Upper lobe of right lung (tissue), 1 donor: Measurements from ENCODE around the gene KCTD19. TPM values are rescaled to one million over a fixed set of nuclear protein-coding genes. Genes with fewer than 3 reads are reported as not detected.
"Not testable (repeated sequence)": the region's sequence is repeated elsewhere in the genome, so short reads cannot be mapped to it uniquely, and the experiment has no call there.

ENCODE experiments used
- ATAC-seq: fragments of 200-7000 bp; cut with Tn5 transposase; one replicate; pipeline ENCODE4 v1.9.1; 2020; ENCODE audit warnings: mild to moderate bottlenecking, moderate library complexity
- DNase-seq: peaks from one replicate; pipeline ENCODE4 v3.0.0-alpha.2; 2020
- H3K27ac ChIP-seq: fragments of 200-600 bp; one replicate; pipeline ENCODE4 v1.8.0; 2022
- H3K27me3 ChIP-seq: fragments of 200-600 bp; one replicate; pipeline ENCODE4 v1.8.0; 2022; ENCODE audit warnings: mild to moderate bottlenecking
- H3K36me3 ChIP-seq: fragments of 200-600 bp; one replicate; pipeline ENCODE4 v1.8.0; 2022
- H3K4me1 ChIP-seq: fragments of 200-600 bp; one replicate; pipeline ENCODE4 v1.8.0; 2022
- H3K4me3 ChIP-seq: fragments of 200-600 bp; one replicate; pipeline ENCODE4 v1.8.0; 2022; ENCODE audit warnings: mild to moderate bottlenecking
- H3K9me3 ChIP-seq: fragments of 200-600 bp; one replicate; pipeline ENCODE4 v1.8.0; 2022
- intact Hi-C: fragments of 100-400 bp; cut with DNase I; formaldehyde crosslinking; loops from one replicate; pipeline ENCODE4 v1.11.0; 2022
- total RNA-seq: library from RNA; stranded (reverse); fragmentation: NEBNext Ultra II Directional; extraction: Animal tissue kit (Norgen Biotek cat#: 25700); gene quantifications from one replicate; pipeline ENCODE4 v1.2.1, GENCODE V29; 2021
- TF ChIP-seq, protein P1 (sequence below): fragments of 200-600 bp; IDR thresholded peaks from one replicate; pipeline ENCODE4 v1.8.0; 2022; ENCODE audit warnings: antibody characterized with exemption
- donor health status: DM: no; HTN: yes; CAD: no; lungs with severe emphysema.

The KCTD19 gene
- total RNA-seq, 1 donor from 2014 or later = 1.4 TPM

DNA sequence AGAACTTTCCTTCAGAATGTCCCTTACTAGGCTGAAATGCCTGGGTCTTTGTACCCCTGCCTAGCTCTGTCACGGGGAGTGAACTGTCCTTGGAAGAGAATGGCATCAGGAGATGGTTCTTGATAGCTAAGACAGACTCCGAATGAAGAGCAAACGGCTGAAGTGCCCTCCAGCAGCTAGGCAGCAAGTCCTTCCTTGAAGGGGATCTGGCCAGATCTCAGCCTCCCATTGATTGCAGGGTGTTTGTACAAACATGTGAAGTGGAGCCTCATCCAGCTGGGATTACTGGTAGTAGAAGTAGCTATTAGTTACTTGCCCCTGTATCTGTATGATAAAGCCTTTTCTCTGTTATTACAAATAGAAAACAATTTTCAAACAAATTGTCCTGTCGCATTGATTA, 31.0 kb upstream of the KCTD19 start:
- Histone ChIP-seq H3K4me1 (no peaks in the 10 kb centered on the region), H3K27me3 (no peaks in the 10 kb centered on the region), H3K9me3 (no peaks in the 10 kb centered on the region), H3K4me3 (no peak overlapping the region), H3K36me3 (no peaks in the 10 kb centered on the region), H3K27ac (no peak overlapping the region)
- intact Hi-C loops = no loop called here
- no peak for DNase-seq
- TF ChIP-seq, protein P1, sequence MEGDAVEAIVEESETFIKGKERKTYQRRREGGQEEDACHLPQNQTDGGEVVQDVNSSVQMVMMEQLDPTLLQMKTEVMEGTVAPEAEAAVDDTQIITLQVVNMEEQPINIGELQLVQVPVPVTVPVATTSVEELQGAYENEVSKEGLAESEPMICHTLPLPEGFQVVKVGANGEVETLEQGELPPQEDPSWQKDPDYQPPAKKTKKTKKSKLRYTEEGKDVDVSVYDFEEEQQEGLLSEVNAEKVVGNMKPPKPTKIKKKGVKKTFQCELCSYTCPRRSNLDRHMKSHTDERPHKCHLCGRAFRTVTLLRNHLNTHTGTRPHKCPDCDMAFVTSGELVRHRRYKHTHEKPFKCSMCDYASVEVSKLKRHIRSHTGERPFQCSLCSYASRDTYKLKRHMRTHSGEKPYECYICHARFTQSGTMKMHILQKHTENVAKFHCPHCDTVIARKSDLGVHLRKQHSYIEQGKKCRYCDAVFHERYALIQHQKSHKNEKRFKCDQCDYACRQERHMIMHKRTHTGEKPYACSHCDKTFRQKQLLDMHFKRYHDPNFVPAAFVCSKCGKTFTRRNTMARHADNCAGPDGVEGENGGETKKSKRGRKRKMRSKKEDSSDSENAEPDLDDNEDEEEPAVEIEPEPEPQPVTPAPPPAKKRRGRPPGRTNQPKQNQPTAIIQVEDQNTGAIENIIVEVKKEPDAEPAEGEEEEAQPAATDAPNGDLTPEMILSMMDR = no peak
- peak; percentile 35 for ATAC-seq

DNA sequence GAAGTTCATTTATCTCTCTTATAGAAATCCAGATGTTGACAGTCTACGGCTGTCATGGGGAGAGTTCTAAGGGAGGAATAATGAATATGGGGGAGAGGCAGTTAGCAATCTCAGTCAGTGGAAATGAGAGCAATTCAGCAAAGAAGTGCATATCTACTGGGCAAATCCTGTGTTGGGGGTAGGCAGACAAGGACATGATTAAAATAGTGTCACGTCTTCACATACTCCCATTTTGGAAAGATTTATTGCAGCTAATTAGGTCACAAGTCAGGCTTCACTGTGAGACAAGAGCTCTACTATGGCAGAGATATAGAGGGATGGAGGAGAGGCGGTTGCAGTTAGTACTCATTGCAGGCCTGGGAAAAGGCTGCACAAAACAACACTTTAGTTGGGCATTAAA, 29.9 kb upstream of the KCTD19 start:
- TF ChIP-seq, protein P1 = no peak

DNA sequence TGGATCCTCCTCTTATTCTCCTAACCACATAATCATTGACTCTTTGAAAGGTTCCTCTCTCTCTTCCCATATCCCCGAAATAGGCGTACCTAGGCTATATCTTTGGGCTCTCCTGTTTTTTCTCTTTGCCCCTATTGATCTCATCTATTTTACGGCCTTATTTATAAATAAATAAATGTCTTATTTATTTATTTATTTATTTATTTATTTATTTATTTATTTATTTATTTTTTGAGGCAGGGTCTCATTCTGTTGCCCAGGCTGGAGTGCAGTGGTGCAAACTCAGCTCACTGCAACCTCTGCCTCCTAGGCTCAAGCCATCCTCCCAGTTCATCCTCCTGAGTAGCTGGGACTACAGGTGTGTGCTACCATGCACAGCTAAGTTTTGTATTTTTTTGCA, 25.9 kb upstream of the KCTD19 start:
- intact Hi-C loops, H3K36me3 ChIP-seq, H3K9me3 ChIP-seq, H3K27ac ChIP-seq, H3K4me3 ChIP-seq, ATAC-seq, DNase-seq, H3K27me3 ChIP-seq, H3K4me1 ChIP-seq: not testable (repeated sequence)

More for the DNA sequence above, 29.9 kb upstream of the KCTD19 start:
- Histone ChIP-seq H3K27ac (no peak overlapping the region), H3K27me3 (no peaks in the 10 kb centered on the region), H3K9me3 (no peaks in the 10 kb centered on the region), H3K4me3 (no peak overlapping the region), H3K36me3 (no peaks in the 10 kb centered on the region), H3K4me1 (no peaks in the 10 kb centered on the region)
- no peak for ATAC-seq
- no peak for DNase-seq
- intact Hi-C loops = no loop called here

DNA sequence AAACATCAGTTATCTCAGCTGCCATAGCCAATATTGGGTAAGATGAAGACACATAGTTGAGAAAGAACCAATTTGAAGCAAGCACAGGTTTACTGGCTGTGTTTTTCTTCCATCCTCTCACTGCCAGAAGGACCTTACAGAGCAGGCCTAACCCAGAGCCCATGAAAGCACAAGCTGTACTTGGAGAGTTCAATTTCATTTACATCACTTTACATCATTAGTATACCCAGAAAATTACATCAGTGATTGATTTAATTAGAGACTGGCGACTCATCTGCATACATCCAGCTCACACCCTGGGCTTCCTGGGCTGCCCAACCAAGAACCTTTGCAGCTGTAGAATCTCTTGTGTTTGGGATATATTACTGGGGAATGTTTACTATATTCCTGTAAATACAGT, 23.8 kb upstream of the KCTD19 start:
- H3K27me3 ChIP-seq = no peaks in the 10 kb centered on the region
- no peak overlapping the region for H3K27ac ChIP-seq
- H3K9me3 ChIP-seq = no peaks in the 10 kb centered on the region
- TF ChIP-seq, protein P1 = no peak
- no peak overlapping the region for H3K4me3 ChIP-seq
- no peak for ATAC-seq
- intact Hi-C loops = no loop called here
- H3K4me1 ChIP-seq = peaks cover 6% of the 10 kb centered on the region
- H3K36me3 ChIP-seq = no peaks in the 10 kb centered on the region
- DNase-seq = no peak

DNA sequence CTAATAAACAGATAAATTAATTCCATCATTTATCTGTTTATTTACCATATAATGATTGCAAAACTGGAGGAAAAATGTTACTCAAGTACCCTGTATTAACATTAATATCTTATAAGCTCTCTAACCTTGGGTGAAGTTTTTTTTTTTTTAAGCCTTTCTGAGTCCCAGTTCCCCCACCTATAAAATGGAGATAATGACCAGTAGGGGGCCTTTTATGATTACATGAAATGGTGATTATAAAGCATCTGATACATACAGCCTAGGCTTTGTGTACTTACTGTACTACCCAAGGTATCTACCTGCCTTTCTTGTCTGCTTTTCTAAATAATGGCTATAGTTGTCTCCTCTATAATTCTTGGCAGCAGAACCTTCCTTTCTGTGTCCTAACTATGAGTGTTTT, 22.6 kb upstream of the KCTD19 start:
- no peak for DNase-seq
- H3K27me3 ChIP-seq = no peaks in the 10 kb centered on the region
- intact Hi-C loops = no loop called here
- H3K4me3 ChIP-seq = no peak overlapping the region
- no peak overlapping the region for H3K27ac ChIP-seq
- no peaks in the 10 kb centered on the region for H3K9me3 ChIP-seq
- TF ChIP-seq, protein P1 = peak; percentile 57
- peak; percentile 74 for ATAC-seq
- H3K36me3 ChIP-seq = no peaks in the 10 kb centered on the region
- H3K4me1 ChIP-seq = peaks cover 6% of the 10 kb centered on the region

DNA sequence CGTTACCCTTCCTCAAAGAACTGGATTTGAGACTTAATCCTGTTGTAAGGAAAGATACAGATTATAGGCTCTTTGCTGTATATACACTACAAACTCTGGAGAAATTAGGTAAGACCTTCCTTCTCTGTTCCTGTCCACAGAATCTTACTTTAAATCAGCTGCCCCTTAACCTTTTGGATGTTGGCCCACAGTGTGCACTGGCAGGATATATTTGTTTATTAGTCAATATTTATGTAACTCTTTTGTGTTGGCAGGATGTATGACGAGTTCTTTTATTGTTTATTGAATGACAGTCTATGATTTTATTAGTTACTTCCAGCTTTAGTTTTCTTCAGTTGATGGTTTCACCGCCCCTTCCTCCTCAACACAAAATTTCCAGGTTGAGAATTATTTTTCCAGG, 19.8 kb upstream of the KCTD19 start:
- TF ChIP-seq, protein P1 = no peak
- Histone ChIP-seq H3K27me3 (no peaks in the 10 kb centered on the region), H3K4me3 (no peak overlapping the region), H3K4me1 (peaks cover 6% of the 10 kb centered on the region), H3K36me3 (no peaks in the 10 kb centered on the region), H3K9me3 (no peaks in the 10 kb centered on the region), H3K27ac (peak overlapping the region; percentile 68)
- intact Hi-C loops = no loop called here
- ATAC-seq (no peak), DNase-seq (no peak)
